H1 (cell line): ENCODE data around the gene FGFR2. TPM values are rescaled to one million over a fixed set of nuclear protein-coding genes. Genes with fewer than 3 reads are reported as not detected.

Experiments
- CTCF ChIA-PET: fragments of 300-600 bp; sonication (Branson Sonifier 250); formaldehyde crosslinking; loops from one replicate; lab custom pipeline; 2021; ENCODE audit not compliant: partially characterized antibody; lab: Charles Lee
- POLR2A ChIA-PET: fragments of 300-600 bp; sonication (Branson Sonifier 250); formaldehyde crosslinking; loops from one replicate; lab custom pipeline; 2021; ENCODE audit warnings: inconsistent platforms; ENCODE audit not compliant: partially characterized antibody; lab: Charles Lee
- DNase-seq, 2 experiments: peaks; one replicate each; pipeline versions ENCODE4 v3.0.0 to v3.0.0-alpha.2; 2010 to 2022; ENCODE audit warnings: low spot score in 2 of 2, low read depth in 1 of 2, mixed read lengths in 1 of 2
- FAIRE-seq: peaks from 2 replicates; lab custom pipeline; 2011; peaks lifted over from hg19 to GRCh38; lab: Jason Lieb, UNC
- H2AFZ ChIP-seq: 2 replicates; pipeline ENCODE4 v1.8.1; 2012; ENCODE audit warnings: low read length, inconsistent platforms
- H2AK5ac ChIP-seq: 2 replicates; pipeline ENCODE4 v1.6.1; 2013; ENCODE audit warnings: low read depth, low read length
- H2BK120ac ChIP-seq: replicated peaks from 2 replicates; pipeline ENCODE3; 2013; ENCODE audit warnings: low read depth, low read length, inconsistent platforms
- H2BK12ac ChIP-seq: 2 replicates; pipeline ENCODE4 v1.6.1; 2013; ENCODE audit warnings: low read depth, low read length
- H2BK15ac ChIP-seq: 2 replicates; pipeline ENCODE4 v1.6.1; 2013; ENCODE audit warnings: low read length
- H2BK20ac ChIP-seq: 2 replicates; pipeline ENCODE4 v1.6.1; 2013; ENCODE audit warnings: low read length
- H2BK5ac ChIP-seq: 2 replicates; pipeline ENCODE4 v1.6.1; 2013; ENCODE audit warnings: low read depth, low read length
- H3K14ac ChIP-seq: 2 replicates; pipeline ENCODE4 v1.6.1; 2013; ENCODE audit warnings: inconsistent platforms; ENCODE audit not compliant: insufficient read length
- H3K18ac ChIP-seq: 2 replicates; pipeline ENCODE4 v1.6.1; 2013; ENCODE audit warnings: low read length; ENCODE audit errors: extremely low read depth
- H3K23ac ChIP-seq: 2 replicates; pipeline ENCODE4 v1.6.1; 2013; ENCODE audit warnings: inconsistent platforms; ENCODE audit not compliant: insufficient read length
- H3K23me2 ChIP-seq: 2 replicates; pipeline ENCODE4 v1.6.1; 2013; ENCODE audit warnings: low read depth, low read length
- H3K27ac ChIP-seq: 2 replicates; pipeline ENCODE4 v1.6.1; 2011; ENCODE audit warnings: low read depth, low read length, inconsistent platforms
- H3K27me3 ChIP-seq, 4 experiments: replicated peaks in 1 of 4; 1 replicate in 1 of 4; 2 replicates in 3 of 4; pipeline versions ENCODE4 v1.6.1 to v1.8.1; 2011 to 2013; ENCODE audit warnings: low read length in 3 of 4, mild to moderate bottlenecking in 3 of 4, inconsistent platforms in 2 of 4, mixed read lengths in 2 of 4, moderate library complexity in 1 of 4; ENCODE audit not compliant: control insufficient read depth in 3 of 4, insufficient read depth in 3 of 4; ENCODE audit errors: extremely low read depth in 1 of 4
- H3K36me3 ChIP-seq, 4 experiments: 2 replicates each; pipeline versions ENCODE4 v1.6.1 to v1.8.1; 2011 to 2013; ENCODE audit warnings: mild to moderate bottlenecking in 4 of 4, low read length in 3 of 4, moderate library complexity in 2 of 4, control low read depth in 1 of 4, inconsistent platforms in 1 of 4; ENCODE audit not compliant: insufficient read depth in 4 of 4, control insufficient read depth in 2 of 4
- H3K4ac ChIP-seq: replicated peaks from 2 replicates; pipeline ENCODE3; 2013; ENCODE audit warnings: low read length, low read depth, mixed read lengths, inconsistent platforms; ENCODE audit not compliant: insufficient read length
- H3K4me1 ChIP-seq, 4 experiments: replicated peaks in 1 of 4; 1 replicate in 1 of 4; 2 replicates in 3 of 4; pipeline versions ENCODE4 v1.6.1 to v1.8.1; 2011 to 2013; ENCODE audit warnings: low read length in 3 of 4, inconsistent platforms in 2 of 4, mixed read lengths in 1 of 4; ENCODE audit not compliant: insufficient read depth in 4 of 4, control insufficient read depth in 3 of 4
- H3K4me2 ChIP-seq, 2 experiments: 2 replicates each; pipeline versions ENCODE4 v1.6.1 to v1.8.1; 2011 to 2013; ENCODE audit warnings: low read depth in 2 of 2, low read length in 2 of 2, control low read depth in 1 of 2, inconsistent platforms in 1 of 2, mild to moderate bottlenecking in 1 of 2; ENCODE audit not compliant: insufficient read depth in 1 of 2
- H3K4me3 ChIP-seq, 4 experiments: fragments of 200-600, 300-600 bp in 1 of 4; sonication (generic), shearing (Covaris generic), sonication (Bioruptor Twin) in 1 of 4; 2 replicates each; pipeline versions ENCODE4 v1.5.1 to v1.8.1; 2011 to 2016; ENCODE audit warnings: low read length in 4 of 4, low read depth in 3 of 4, control low read depth in 2 of 4, inconsistent platforms in 2 of 4, mild to moderate bottlenecking in 2 of 4, mixed read lengths in 1 of 4, moderate library complexity in 1 of 4; ENCODE audit not compliant: insufficient read depth in 2 of 4; ENCODE audit errors: extremely low read depth in 1 of 4
- H3K56ac ChIP-seq: replicated peaks from 2 replicates; pipeline ENCODE3; 2013; ENCODE audit warnings: low read depth, mild to moderate bottlenecking, mixed read lengths, low read length, inconsistent platforms; ENCODE audit not compliant: insufficient read length
- H3K79me1 ChIP-seq: 2 replicates; pipeline ENCODE4 v1.6.1; 2013; ENCODE audit warnings: low read depth, low read length, control low read depth
- H3K79me2 ChIP-seq, 2 experiments: 2 replicates each; pipeline versions ENCODE4 v1.6.1 to v1.8.1; 2012 to 2013; ENCODE audit warnings: low read length in 2 of 2, mild to moderate bottlenecking in 2 of 2, inconsistent platforms in 1 of 2; ENCODE audit not compliant: insufficient read depth in 2 of 2, control insufficient read depth in 1 of 2
- H3K9ac ChIP-seq, 4 experiments: replicated peaks in 1 of 4; 1 replicate in 1 of 4; 2 replicates in 3 of 4; pipeline versions ENCODE4 v1.6.1 to v1.8.1; 2011 to 2013; ENCODE audit warnings: low read depth in 3 of 4, low read length in 3 of 4, control low read depth in 2 of 4, mild to moderate bottlenecking in 2 of 4, moderate library complexity in 2 of 4, inconsistent platforms in 1 of 4; ENCODE audit errors: extremely low read depth in 1 of 4
- H3K9me3 ChIP-seq, 2 experiments: 2 replicates each; pipeline versions ENCODE4 v1.6.1 to v1.8.1; 2012 to 2013; ENCODE audit warnings: mild to moderate bottlenecking in 2 of 2, moderate library complexity in 2 of 2, control low read depth in 1 of 2, inconsistent platforms in 1 of 2, low read depth in 1 of 2, low read length in 1 of 2, mixed read lengths in 1 of 2; ENCODE audit not compliant: insufficient read depth in 2 of 2
- H4K20me1 ChIP-seq, 2 experiments: replicated peaks in 1 of 2; 2 replicates each; pipeline versions ENCODE3 to v1.8.1; 2011 to 2013; ENCODE audit warnings: inconsistent platforms in 2 of 2, low read length in 2 of 2, mild to moderate bottlenecking in 1 of 2; ENCODE audit not compliant: insufficient read depth in 2 of 2, control insufficient read depth in 1 of 2
- H4K5ac ChIP-seq: 2 replicates; pipeline ENCODE4 v1.6.1; 2013; ENCODE audit warnings: low read length, low read depth, mixed read lengths, inconsistent platforms; ENCODE audit not compliant: insufficient read length
- H4K8ac ChIP-seq: 2 replicates; pipeline ENCODE4 v1.8.0; 2013; ENCODE audit warnings: mild to moderate bottlenecking, moderate library complexity, low read length, inconsistent platforms; ENCODE audit not compliant: insufficient read depth; ENCODE audit errors: extremely low read depth
- H4K91ac ChIP-seq: replicated peaks from 2 replicates; pipeline ENCODE3; 2013; ENCODE audit warnings: low read length, mixed read lengths, inconsistent platforms; ENCODE audit not compliant: insufficient read length
- BRCA1 ChIP-seq: IDR thresholded peaks from 2 replicates; pipeline ENCODE4 v1.6.1; 2012; ENCODE audit warnings: low read depth, low read length, improper control_type of control experiment
- EZH2 ChIP-seq: fragments of 200-600 bp; sonication (generic); IDR thresholded peaks from 2 replicates; pipeline ENCODE4 v1.7.1; 2012; ENCODE audit warnings: low read depth, mild to moderate bottlenecking, moderate library complexity, low read length, inconsistent platforms; ENCODE audit not compliant: severe bottlenecking
- HDAC2 ChIP-seq, 2 experiments: fragments of 300-600 bp in 1 of 2; sonication (generic) in 1 of 2; IDR thresholded peaks; 2 replicates each; pipeline ENCODE4 v1.6.1; 2011 to 2012; ENCODE audit warnings: low read depth in 2 of 2, low read length in 2 of 2, mild to moderate bottlenecking in 2 of 2, moderate library complexity in 2 of 2, borderline replicate concordance in 1 of 2, inconsistent platforms in 1 of 2
- JUND ChIP-seq: IDR thresholded peaks from 2 replicates; pipeline ENCODE4 v1.6.1; 2011; ENCODE audit warnings: mild to moderate bottlenecking, improper control_type of control experiment, low read length
- NRF1 ChIP-seq: IDR thresholded peaks from 2 replicates; pipeline ENCODE4 v1.6.1; 2011; ENCODE audit warnings: mild to moderate bottlenecking, low read depth, low read length, improper control_type of control experiment
- RNF2 ChIP-seq: fragments of 200-900, 300-1000 bp; sonication (generic); IDR thresholded peaks from 2 replicates; pipeline ENCODE4 v1.7.1; 2016; ENCODE audit warnings: borderline replicate concordance, low read depth, mild to moderate bottlenecking, antibody characterized with exemption, low read length; ENCODE audit not compliant: poor library complexity, severe bottlenecking; ENCODE audit errors: missing control alignments
- WGBS, 2 experiments: shearing (Covaris generic) in 1 of 2; methylation state at CpG; one replicate each; pipeline versions ENCODE4 v1.1.6 to v1.1.7; 2013 to 2015; ENCODE audit warnings: low lambda C conversion rate in 2 of 2, mixed read lengths in 2 of 2, inconsistent platforms in 1 of 2, low coverage in 1 of 2, missing lambda C conversion rate in 1 of 2; ENCODE audit not compliant: insufficient replicate concordance in 2 of 2, insufficient coverage in 1 of 2, insufficient read length in 1 of 2; ENCODE audit errors: extremely low coverage in 1 of 2, missing lambda C conversion rate in 1 of 2; 5-methylcytosine and 5-hydroxymethylcytosine counted together
- polyA plus RNA-seq, 7 experiments: library from polyadenylated mRNA; depleted of rRNA in 3 of 7; stranded (reverse) in 5 of 7; unstranded in 2 of 7; fragments of >200 nt in 5 of 7; fragments of 200-250 nt in 2 of 7; gene quantifications; 1 replicate in 5 of 7; 2 replicates in 1 of 7; 4 replicates in 1 of 7; pipeline versions ENCODE4 v1.2.1 to v1.2.3, GENCODE V29; 2011 to 2013; ENCODE audit warnings: missing spikeins in 2 of 7, mixed read lengths in 2 of 7
- total RNA-seq: library from RNA; stranded (reverse); fragmentation: NEBNext Ultra II Directional; extraction: Animal tissue kit (Norgen Biotek cat#: 25700); gene quantifications from 2 replicates; pipeline ENCODE4 v1.2.1, GENCODE V29; 2021
- TF ChIP-seq, protein P1 (sequence below), 3 experiments: IDR thresholded peaks; 1 replicate in 2 of 3; 2 replicates in 1 of 3; pipeline versions ENCODE4 v1.5.1 to v1.6.1; 2011; ENCODE audit warnings: low read length in 3 of 3, mild to moderate bottlenecking in 3 of 3, inconsistent platforms in 2 of 3, low read depth in 1 of 3, moderate library complexity in 1 of 3; ENCODE audit not compliant: insufficient read depth in 1 of 3; ENCODE audit errors: control extremely low read depth in 1 of 3

The FGFR2 gene
- total and polyA plus RNA-seq, 2 of the 8 experiments (the other 6 are each of a cell fraction or from before 2014, with no cell fraction given): 50.2 to 81.2 TPM

DNA sequence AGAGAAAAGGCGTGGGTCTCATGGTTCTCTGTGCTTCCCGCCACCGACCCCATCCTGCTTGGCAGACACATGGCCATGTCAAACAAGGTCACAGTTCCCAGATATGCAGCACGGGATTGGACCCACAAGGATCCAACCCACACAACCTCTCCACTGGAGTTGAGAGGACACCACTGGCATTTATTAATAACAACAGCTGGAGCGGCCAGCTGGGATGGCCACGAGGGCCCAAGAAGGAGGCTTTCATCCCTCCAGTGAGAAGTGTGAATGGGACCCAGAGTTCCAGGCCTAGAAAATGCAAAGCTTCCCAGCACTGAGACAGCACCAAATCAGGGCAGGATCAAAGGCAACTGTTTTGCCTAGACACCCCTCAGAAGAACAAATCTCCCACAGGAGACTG lies 31.5 kb downstream of the FGFR2 start:
- Histone ChIP-seq H2BK5ac (no peak overlapping the region), H2BK120ac (no peak overlapping the region), H3K9me3 (no peaks in the 10 kb centered on the region), H4K91ac (no peak overlapping the region), H2BK15ac (no peak overlapping the region), H3K23ac (no peak overlapping the region), H3K79me1 (peaks cover 22% of the 10 kb centered on the region), H3K18ac (no peak overlapping the region), H4K8ac (no peak overlapping the region), H2AK5ac (no peak overlapping the region), H4K5ac (no peak overlapping the region), H2BK20ac (no peak overlapping the region), H2AFZ (no peak overlapping the region), H3K4me1 (peaks cover 5 to 28% (median 15%) of the 10 kb centered on the region in 4 experiments; a peak in 6 of 7 replicates), H3K56ac (no peak overlapping the region), H3K4ac (no peak overlapping the region), H3K4me2 (no peak overlapping the region), H3K4me3 (no peak overlapping the region), H3K79me2 (peaks cover 52 to 99% of the 10 kb centered on the region in 2 experiments), H3K36me3 (peaks cover 8 to 34% (median 12%) of the 10 kb centered on the region in 4 experiments; a peak in 6 of 8 replicates), H3K14ac (no peak overlapping the region), H4K20me1 (peaks cover 30 to 47% of the 10 kb centered on the region in 2 experiments), H3K9ac (no peak overlapping the region), H2BK12ac (0 out of 2 replicates have a peak overlapping the region, but pooled peaks have one; percentile 13), H3K27ac (no peak overlapping the region), H3K27me3 (no peaks in the 10 kb centered on the region), H3K23me2 (no peaks in the 10 kb centered on the region)
- POLR2A ChIA-PET: interaction anchor here (1.3 to 3.7 kb wide), 4 partner anchors 12 to 19 kb away, joined by 4 to 9 read pairs (median 7); no protein-coding TSS in a partner anchor
- FAIRE-seq (no peak), DNase-seq (no peak)
- WGBS, 2 experiments: 91% methylated on average over 6 of the region's 6 CpGs; no CpG with 5 or more reads in 1 of the 2 experiments
- TF ChIP-seq NRF1 (no peak), EZH2 (no peak), BRCA1 (no peak), JUND (no peak), RNF2 (no peak), HDAC2 (IDR thresholded peaks at IDR 0.05; ENCODE audit: borderline replicate concordance in 1 of 2, low read depth in 2 of 2, low read length in 2 of 2) (no peak)
- TF ChIP-seq, protein P1, sequence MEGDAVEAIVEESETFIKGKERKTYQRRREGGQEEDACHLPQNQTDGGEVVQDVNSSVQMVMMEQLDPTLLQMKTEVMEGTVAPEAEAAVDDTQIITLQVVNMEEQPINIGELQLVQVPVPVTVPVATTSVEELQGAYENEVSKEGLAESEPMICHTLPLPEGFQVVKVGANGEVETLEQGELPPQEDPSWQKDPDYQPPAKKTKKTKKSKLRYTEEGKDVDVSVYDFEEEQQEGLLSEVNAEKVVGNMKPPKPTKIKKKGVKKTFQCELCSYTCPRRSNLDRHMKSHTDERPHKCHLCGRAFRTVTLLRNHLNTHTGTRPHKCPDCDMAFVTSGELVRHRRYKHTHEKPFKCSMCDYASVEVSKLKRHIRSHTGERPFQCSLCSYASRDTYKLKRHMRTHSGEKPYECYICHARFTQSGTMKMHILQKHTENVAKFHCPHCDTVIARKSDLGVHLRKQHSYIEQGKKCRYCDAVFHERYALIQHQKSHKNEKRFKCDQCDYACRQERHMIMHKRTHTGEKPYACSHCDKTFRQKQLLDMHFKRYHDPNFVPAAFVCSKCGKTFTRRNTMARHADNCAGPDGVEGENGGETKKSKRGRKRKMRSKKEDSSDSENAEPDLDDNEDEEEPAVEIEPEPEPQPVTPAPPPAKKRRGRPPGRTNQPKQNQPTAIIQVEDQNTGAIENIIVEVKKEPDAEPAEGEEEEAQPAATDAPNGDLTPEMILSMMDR (IDR thresholded peaks at IDR 0.05; ENCODE audit: control extremely low read depth in 1 of 3, insufficient read depth in 1 of 3, low read depth in 1 of 3, low read length in 3 of 3): no peak
- CTCF ChIA-PET: interaction anchor here (0.7 to 1.1 kb wide), 3 partner anchors 35 to 329 kb away, joined by 3 to 4 read pairs (median 4); no protein-coding TSS in a partner anchor
